GM13976 (cell line): ENCODE data around the gene LRP8.

ENCODE experiments used
- DNase-seq: peaks from one replicate; pipeline ENCODE4 v3.0.0; 2012; ENCODE audit warnings: low spot score
- in situ Hi-C: fragments of 300-500 bp; cut with MboI; formaldehyde crosslinking; loops from one replicate; pipeline ENCODE4 v1.12.0; 2022; ENCODE audit warnings: low sequenced_read_pairs, mixed read lengths, inconsistent platforms; ENCODE audit not compliant: unreplicated experiment
- TF ChIP-seq, protein P1 (sequence below): IDR thresholded peaks from 2 replicates; pipeline ENCODE4 v1.5.1; 2012; ENCODE audit warnings: borderline replicate concordance, mild to moderate bottlenecking; ENCODE audit not compliant: insufficient read depth; ENCODE audit errors: extremely low read depth, missing control alignments, control extremely low read depth

Gene LRP8

GRCh38 chr1:53279296-53280200, 48.3 kb downstream of the LRP8 start:
- in situ Hi-C loops = loop anchor here (5.0 kb wide), 1 partner anchor 113 kb away; no protein-coding TSS in a partner anchor
- TF ChIP-seq, protein P1, sequence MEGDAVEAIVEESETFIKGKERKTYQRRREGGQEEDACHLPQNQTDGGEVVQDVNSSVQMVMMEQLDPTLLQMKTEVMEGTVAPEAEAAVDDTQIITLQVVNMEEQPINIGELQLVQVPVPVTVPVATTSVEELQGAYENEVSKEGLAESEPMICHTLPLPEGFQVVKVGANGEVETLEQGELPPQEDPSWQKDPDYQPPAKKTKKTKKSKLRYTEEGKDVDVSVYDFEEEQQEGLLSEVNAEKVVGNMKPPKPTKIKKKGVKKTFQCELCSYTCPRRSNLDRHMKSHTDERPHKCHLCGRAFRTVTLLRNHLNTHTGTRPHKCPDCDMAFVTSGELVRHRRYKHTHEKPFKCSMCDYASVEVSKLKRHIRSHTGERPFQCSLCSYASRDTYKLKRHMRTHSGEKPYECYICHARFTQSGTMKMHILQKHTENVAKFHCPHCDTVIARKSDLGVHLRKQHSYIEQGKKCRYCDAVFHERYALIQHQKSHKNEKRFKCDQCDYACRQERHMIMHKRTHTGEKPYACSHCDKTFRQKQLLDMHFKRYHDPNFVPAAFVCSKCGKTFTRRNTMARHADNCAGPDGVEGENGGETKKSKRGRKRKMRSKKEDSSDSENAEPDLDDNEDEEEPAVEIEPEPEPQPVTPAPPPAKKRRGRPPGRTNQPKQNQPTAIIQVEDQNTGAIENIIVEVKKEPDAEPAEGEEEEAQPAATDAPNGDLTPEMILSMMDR = no peak
- no peak for DNase-seq

DNA sequence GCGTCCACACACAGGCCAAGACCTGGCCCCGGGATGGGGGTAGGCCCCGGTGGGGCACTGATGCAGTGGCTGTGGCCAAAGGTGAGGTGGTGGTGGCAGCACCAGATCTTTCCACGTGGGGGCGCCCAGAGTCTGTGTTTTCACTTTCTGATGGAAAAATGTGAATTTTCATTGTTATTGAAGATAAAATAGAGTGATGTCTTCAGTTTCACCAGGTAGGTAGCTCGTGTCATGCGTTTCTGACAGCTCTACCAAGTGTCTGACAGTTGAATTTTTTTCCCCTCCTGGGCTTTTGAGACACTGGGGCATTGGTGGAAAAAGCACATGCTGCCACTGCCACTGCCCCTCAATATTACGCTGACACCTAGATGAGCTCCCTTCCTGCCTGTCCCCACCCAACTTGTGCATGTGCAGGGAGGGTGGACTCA, 49.6 kb downstream of the LRP8 start:
- DNase-seq = peak; percentile 87
- in situ Hi-C loops = loop anchor here (5.0 kb wide), 1 partner anchor 114 kb away; no protein-coding TSS in a partner anchor
- TF ChIP-seq, protein P1 = peak; percentile 87

- TF ChIP-seq, protein P1 = no peak
- peak; percentile 26 for DNase-seq
- in situ Hi-C loops = loop anchor here (5.0 kb wide), 1 partner anchor 115 kb away; no protein-coding TSS in a partner anchor
Measured at GRCh38 chr1:53277326-53277725, 50.5 kb downstream of the LRP8 start.

- TF ChIP-seq, protein P1 = no peak
- no peak for DNase-seq
- in situ Hi-C loops = loop anchor here (5.0 kb wide), 1 partner anchor 115 kb away; no protein-coding TSS in a partner anchor
Measured at GRCh38 chr1:53276902-53277281, 51.0 kb downstream of the LRP8 start.

DNA sequence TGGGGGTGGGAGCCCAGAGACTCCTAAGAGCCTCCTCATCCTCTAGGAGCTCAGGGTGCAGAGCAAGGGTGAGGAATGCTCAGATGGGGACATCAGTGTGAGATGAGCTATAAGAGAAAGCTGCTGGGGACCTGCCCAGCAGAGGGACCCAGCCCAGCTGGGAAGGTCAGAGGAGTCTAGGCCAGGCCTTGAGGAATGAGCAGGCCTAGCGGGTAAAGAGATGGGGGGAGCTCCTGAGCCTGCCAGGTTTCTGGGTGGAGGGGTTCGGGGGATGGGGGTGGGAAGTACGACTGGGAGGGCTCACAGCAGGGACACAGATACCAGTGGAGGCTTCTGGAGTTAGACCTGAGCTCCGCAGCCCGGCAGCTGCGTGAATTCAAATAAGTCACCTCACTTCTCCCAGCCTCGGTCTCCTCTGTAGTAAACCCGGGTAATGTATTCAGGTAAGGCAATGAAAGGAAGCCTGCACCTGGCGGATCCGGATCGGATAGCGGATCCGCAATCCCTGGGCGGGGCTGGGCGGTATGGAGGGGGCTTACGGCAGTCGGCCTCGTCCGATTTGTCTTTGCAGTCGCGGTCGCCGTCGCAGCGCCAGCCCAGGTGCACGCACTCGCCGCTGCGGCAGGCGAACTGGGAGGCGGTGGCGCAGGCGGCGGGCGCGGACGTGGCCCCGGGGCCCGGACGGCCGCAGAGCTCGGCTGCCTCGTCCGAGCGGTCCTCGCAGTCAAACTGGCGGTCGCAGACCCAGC, 51.5 kb downstream of the LRP8 start:
- DNase-seq = peak; percentile 29
- in situ Hi-C loops = loop anchor here (5.0 kb wide), 1 partner anchor 116 kb away; no protein-coding TSS in a partner anchor
- TF ChIP-seq, protein P1 = no peak

- TF ChIP-seq, protein P1 = no peak
- peak; percentile 14 for DNase-seq
- in situ Hi-C loops = loop anchor here (5.0 kb wide), 1 partner anchor 117 kb away; no protein-coding TSS in a partner anchor
Measured at GRCh38 chr1:53275566-53275965, 52.3 kb downstream of the LRP8 start.
